A172 (cell line): Measurements from ENCODE around the gene TRPV5. TPM values are rescaled to one million over a fixed set of nuclear protein-coding genes. Genes with fewer than 3 reads are reported as not detected.
"Not testable (repeated sequence)": the region's sequence is repeated elsewhere in the genome, so short reads cannot be mapped to it uniquely, and the experiment has no call there.

ENCODE experiments used
- DNase-seq: peaks from one replicate; pipeline ENCODE4 v3.0.0-alpha.2; 2015; ENCODE audit warnings: low spot score
- total RNA-seq: library from RNA; depleted of rRNA; stranded (reverse); fragments of >200 nt; shearing (Covaris generic); gene quantifications from 2 replicates; pipeline ENCODE4 v1.2.3, GENCODE V29; 2014; rRNA removed

TRPV5 gene
- 0.22 TPM in 1 of 2 replicates, not detected in the other for total RNA-seq

DNA sequence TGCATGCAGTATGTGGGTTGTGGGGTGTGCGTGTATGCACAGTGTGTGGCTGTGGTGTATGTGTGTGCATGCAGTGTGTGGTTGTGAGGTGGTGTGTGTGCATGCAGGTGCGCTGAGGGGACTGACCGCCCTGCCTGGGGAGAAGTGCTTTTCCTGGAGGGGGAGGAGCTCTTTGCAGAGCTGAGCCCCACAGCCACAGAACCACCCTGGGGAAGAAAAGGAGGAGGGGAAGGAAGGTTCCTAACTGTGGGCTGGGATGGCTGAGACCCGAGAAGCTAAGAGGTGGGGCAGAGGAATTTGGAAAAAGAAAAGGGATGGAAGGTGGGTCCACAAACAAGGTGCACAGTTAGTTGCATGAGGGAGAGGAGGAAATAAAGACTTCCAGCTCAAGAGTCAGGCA is at the start of gene TRPV5:
Gene TRPV5 (minus strand): TSS at position 123 of the 400 bp plus-strand sequence. CDS start 287 bp downstream, outside the sequence.
- DNase-seq, result no peak

- not testable (repeated sequence) for DNase-seq
Observed at GRCh38 chr7:142978402-142978801, 44.9 kb upstream of the TRPV5 start.

GRCh38 chr7:142974626-142975025 is 41.1 kb upstream of the TRPV5 start:
- no peak for DNase-seq

DNA sequence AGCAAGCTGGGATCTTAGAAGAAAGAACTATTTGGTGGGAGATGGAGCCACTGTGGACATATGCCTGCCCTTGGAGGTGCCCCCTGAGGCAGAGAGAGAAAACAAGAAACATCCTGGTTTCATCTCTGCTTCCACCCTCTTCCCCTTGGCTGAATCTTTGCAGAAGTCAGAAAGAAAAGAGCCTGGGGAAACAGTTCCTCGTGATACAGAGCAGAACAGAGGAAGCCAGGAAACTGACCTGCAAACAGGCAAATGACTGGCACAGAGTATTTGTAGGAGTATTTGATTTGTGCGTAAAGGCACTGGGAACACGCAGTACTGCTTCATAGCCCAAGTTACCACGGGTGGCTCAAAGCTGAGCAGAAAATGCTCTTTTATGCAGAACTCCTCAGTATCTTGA is 35.6 kb upstream of the TRPV5 start:
- no peak for DNase-seq

DNA sequence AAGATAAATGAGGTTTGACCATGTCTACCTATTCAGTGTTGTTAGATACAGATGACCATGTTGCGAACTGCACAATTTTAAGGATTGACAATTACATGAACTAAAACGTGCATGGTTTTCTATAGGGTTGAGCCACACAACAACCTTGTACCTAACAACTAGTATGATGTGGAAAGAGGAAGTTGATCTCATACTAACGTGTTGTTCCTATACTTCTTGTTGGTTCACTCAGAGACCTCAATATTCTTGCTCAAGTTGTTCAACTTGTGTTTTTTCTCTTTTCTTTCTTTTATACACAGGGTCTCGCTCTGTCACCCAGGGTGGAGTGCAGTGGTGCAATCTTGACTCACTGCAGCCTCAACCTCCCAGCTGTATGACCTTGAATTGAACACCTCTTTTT is 34.7 kb upstream of the TRPV5 start:
- no peak for DNase-seq

GRCh38 chr7:142964502-142965246 is 31.1 kb upstream of the TRPV5 start:
- no peak for DNase-seq

DNA sequence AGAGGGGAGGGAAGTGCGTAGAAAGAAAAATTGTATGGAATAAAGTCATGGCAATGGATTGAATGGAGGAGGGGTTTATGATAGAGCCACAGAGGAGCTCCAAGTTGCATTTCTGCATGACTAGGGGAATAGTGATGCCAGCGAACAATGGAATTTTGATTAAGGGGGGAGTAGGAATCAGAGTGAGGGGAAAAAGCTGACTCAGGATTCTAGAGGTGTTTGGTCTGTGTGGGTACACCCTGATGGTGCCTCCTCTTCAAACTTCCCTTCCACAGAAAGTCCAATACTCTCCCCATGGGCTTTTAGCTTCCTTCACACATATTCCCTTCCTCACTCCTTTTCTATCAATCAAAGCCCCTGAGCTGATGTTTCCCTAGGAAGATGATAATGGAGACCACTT is 30.4 kb upstream of the TRPV5 start:
- DNase-seq, result no peak

- DNase-seq, result no peak
Observed at GRCh38 chr7:142962991-142963390, 29.4 kb upstream of the TRPV5 start.

GRCh38 chr7:142961973-142962926 is 28.7 kb upstream of the TRPV5 start, which contains the start of gene KEL:
TSS of gene KEL (minus strand) at chr7:142962363. CDS start at chr7:142962206, 157 bp downstream.
- DNase-seq, result no peak

GRCh38 chr7:142961595-142961972 is 28.0 kb upstream of the TRPV5 start:
- no peak for DNase-seq

DNA sequence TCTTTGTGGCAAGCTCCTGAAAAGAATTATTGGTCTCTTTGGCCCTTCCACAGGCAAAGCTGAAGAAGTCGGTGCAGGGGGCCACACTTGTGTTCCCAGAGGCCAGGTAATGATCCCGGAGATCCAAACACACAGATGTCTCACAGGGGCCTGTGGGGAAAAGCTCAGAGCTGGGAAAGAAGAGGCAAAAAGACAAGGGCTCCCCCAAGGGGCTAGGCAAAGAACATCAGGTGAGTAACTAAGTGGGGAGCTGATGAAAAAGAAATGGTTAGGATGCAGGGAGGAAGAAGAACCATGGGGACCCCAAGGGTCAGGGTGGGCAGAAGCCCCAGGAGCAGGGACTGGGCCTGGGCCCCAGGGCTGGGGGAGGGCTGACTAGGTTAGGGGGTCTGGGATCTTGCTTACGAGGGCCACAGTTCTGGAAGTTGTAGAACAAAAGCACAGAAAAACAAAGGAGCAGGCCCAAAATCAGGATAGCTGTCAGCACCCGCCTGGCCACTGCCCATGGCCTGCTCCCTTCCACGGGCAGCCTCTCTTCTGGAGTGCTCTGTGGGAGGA is 27.5 kb upstream of the TRPV5 start:
- no peak for DNase-seq

GRCh38 chr7:142959202-142959601 is 25.7 kb upstream of the TRPV5 start:
- no peak for DNase-seq

- no peak for DNase-seq
Observed at GRCh38 chr7:142957723-142958122, 24.2 kb upstream of the TRPV5 start.

- DNase-seq, result peak; percentile 63
Observed at GRCh38 chr7:142956951-142957623, 23.5 kb upstream of the TRPV5 start.

GRCh38 chr7:142954680-142955268 is 21.2 kb upstream of the TRPV5 start:
- DNase-seq, result no peak

DNA sequence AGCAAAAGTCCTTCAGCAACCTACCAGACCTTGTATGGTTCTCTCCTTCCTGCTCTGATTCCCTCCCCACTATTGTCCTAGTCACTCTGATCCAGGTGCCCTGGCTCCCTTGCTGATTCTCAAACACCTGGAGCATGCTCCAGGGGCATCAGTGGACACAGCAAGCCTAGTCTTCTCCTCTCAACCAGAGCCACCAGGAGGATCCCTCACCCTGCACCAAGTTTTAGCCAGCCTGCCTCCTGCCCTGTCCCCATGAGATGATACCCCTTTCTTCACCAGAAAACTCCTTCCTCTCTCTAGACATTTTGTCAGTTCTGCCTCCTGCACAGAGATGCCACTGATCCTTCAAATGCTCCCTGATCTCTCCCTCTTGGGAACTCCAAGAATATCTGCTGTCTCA is 16.7 kb upstream of the TRPV5 start:
- no peak for DNase-seq

GRCh38 chr7:142948603-142949002 is 15.1 kb upstream of the TRPV5 start:
- no peak for DNase-seq

DNA sequence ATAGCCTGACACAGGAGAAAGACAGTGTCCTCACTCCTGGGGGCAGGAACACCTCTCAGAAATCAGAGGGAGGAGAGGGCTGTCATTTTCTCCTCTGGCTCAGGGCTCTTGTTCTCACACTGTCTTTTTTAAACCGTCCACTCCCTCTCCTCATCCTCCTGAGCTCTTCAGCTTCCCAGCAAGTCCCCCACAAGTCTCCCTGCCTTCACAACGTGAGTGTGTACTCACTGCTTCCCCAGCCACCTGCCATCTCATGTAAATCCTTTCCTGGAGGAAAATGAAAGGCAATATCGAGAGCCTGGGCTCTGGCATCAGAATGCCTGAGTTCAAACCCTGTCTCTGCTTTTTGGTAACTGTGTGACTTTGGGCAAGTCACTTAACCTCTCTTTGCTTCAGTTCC is 11.5 kb upstream of the TRPV5 start:
- no peak for DNase-seq

- DNase-seq, result no peak
Observed at GRCh38 chr7:142943706-142944268, 10.2 kb upstream of the TRPV5 start.

DNA sequence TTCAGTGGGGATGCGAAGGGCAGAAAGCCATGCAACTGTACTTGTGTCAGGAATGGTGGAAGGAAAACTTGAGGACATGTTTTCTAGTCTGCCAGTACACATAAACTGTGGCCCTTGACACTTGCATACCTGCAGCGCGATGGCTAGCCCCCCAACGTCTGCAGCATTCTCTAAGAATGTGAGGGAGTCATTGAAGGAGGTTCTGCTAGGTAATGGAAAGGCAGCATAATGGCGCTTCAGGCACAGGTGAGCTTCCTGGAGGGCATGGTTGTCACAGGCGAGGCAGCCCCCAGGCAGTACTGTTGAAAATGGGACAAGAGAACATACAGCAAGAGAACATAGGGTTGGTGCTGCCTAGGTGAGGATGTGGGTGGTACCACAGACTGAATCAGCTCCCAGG is 9.2 kb upstream of the TRPV5 start:
- no peak for DNase-seq

DNA sequence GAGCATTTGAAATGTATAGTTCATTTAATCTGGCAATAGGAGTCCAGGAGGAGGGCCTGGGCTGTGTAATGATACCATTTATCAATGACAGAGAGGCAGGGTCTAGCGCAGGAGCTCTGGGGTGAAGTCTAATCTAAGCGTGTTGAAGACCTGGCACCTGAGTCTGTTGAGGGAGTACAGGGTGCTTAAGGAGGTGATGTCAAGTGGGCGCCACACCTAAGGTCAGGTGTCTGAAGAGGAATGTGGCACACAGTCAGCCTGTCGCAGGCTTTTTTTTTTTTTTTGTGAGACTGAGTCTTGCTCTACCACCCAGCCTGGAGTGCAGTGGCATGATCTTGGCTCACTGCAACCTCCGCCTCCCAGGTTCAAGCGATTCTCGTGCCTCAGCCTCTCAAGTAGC is 8.0 kb upstream of the TRPV5 start:
- DNase-seq, result no peak
